Peyer's patch (tissue), 4 donors: ENCODE data around the gene SRGAP2C. TPM values are rescaled to one million over a fixed set of nuclear protein-coding genes. Genes with fewer than 3 reads are reported as not detected.
"Not testable (repeated sequence)": the region's sequence is repeated elsewhere in the genome, so short reads cannot be mapped to it uniquely, and the experiment has no call there.

ENCODE experiments used
- DNase-seq, 3 donors: peaks; one replicate each; pipeline ENCODE4 v3.0.0-alpha.2; 2017 to 2019
- H3K27ac ChIP-seq, 4 donors: fragments of 200-600 bp; sonication (generic); one replicate each; pipeline ENCODE4 v1.5.1; 2016 to 2019
- H3K27me3 ChIP-seq, 2 donors: fragments of 200-600 bp; sonication (generic); one replicate each; pipeline ENCODE4 v1.5.1; 2019
- H3K36me3 ChIP-seq, 3 donors: fragments of 200-600 bp; sonication (generic); one replicate each; pipeline ENCODE4 v1.5.1; 2016 to 2019
- H3K4me1 ChIP-seq, 4 donors: fragments of 200-600 bp; sonication (generic); one replicate each; pipeline ENCODE4 v1.5.1; 2016 to 2019
- H3K4me3 ChIP-seq, 4 donors: fragments of 200-600 bp; sonication (generic); 1 replicate in 3 of 4; 2 replicates in 1 of 4; pipeline ENCODE4 v1.5.1; 2016 to 2019; ENCODE audit warnings: mild to moderate bottlenecking in 1 of 4
- H3K9me3 ChIP-seq, 4 donors: fragments of 200-600 bp; sonication (generic); one replicate each; pipeline ENCODE4 v1.5.1; 2016 to 2019; ENCODE audit warnings: mild to moderate bottlenecking in 1 of 4
- total RNA-seq, 4 donors: library from RNA; depleted of rRNA; stranded (reverse); fragments of >200 nt; gene quantifications; one replicate each; pipeline ENCODE4 v1.1.0, GENCODE V29; 2016

SRGAP2C gene
- total RNA-seq, 4 donors from 2014 or later = 5.3 to 21.5 (median 8.6) TPM

- H3K9me3 ChIP-seq, H3K27ac ChIP-seq, H3K4me3 ChIP-seq, H3K36me3 ChIP-seq, DNase-seq, H3K4me1 ChIP-seq, H3K27me3 ChIP-seq: not testable (repeated sequence)
These were observed 86.5 kb downstream of the SRGAP2C start for GRCh38 chr1:121271143-121271715.

DNA sequence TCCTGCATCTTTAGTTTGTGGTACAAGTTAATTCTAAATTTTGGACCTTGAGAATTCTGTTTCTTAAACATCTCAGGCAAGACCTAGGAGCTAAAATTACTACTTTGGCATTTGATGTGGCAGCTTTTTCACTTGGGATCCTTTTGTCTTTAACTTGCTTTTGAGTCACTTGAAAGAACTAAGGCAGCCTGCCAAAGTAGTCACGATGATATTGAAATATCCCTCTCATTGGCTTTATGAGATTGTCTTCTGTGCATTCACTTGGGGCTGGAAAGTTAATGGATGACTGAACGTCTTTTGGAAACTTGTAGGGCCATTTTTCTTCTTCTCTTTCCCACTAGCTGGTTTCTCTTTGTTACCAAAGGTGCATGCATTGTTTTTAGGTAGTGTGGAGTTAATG is 90.7 kb downstream of the SRGAP2C start:
- H3K9me3 ChIP-seq, H3K4me3 ChIP-seq, H3K4me1 ChIP-seq, H3K27ac ChIP-seq, H3K36me3 ChIP-seq, DNase-seq, H3K27me3 ChIP-seq: not testable (repeated sequence)

DNA sequence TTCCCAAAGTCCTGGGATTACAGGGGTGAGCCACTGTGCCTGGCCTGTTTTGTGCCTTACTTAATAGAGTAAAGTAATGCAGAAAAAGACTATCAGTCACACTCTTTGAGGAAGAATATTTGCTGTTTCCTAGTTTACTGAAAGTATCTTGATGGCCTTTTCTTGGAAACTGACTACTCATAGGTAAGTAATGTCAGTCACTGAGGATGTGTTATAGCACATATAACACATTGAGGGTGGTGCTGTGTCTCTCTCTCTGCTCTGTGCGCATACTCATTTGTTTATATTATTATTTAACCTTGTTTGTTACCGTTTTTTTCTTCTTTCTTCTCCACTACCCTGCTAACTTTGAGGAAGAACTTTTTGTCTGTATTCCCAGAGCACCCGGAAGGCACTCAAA is 93.4 kb downstream of the SRGAP2C start:
- not testable (repeated sequence) for H3K36me3 ChIP-seq, DNase-seq, H3K4me3 ChIP-seq, H3K9me3 ChIP-seq, H3K27ac ChIP-seq, H3K4me1 ChIP-seq, H3K27me3 ChIP-seq

DNA sequence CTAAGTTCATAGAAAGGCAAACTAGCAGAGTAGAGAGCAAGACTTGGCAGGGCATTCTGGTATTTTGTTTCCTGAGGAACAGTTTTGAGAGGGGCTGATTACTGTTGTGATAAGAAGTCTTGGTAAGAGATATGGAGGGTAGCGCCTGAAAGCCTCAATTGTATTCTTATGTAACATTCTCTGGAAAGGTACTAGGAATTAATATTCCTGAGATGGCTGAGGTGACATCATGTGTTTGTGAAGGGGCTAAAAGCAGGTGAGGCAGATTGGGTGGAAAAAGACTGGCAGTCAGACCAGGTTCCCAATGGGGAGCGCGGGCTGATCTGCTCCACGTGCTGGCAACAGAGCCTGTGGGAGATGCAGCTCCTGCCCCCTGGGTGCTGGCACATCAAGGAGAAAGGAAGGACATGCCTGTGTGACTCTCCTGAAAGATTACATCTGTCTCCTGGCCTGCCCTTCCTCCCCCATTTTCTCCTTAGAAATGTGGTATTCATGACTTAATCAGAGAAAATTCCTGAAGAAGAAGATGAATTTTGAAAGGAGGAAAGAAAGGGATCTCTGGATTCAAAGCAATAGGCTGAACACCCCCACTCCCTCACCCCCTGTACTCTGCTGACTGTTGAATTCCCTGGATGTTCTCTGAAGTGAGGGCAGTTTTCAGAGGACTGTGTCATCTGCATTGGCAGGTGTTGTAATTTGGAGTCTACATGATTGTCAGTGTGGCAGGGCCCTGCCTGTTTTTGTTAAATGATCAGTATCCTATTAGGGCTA is 94.2 kb downstream of the SRGAP2C start:
- not testable (repeated sequence) for H3K27me3 ChIP-seq, H3K4me3 ChIP-seq, H3K4me1 ChIP-seq, H3K27ac ChIP-seq, DNase-seq, H3K9me3 ChIP-seq, H3K36me3 ChIP-seq

DNA sequence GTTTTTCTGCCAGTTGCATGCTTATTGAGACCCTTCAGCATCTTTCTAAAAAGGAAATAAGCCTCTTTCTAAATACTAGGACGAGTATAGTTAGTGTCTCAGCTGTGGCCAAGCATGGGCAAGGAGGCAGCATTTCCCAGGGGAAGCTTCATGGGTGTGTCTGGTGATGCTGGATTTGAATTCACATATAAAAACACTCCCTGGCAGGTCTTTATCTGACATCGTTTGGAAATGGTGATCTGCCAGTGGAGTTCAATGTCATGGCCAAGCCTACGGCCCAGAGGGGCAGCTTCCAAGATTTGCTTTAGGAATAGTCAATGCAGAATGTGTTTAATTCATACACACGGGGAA is 94.7 kb downstream of the SRGAP2C start:
- not testable (repeated sequence) for H3K27ac ChIP-seq, H3K4me3 ChIP-seq, DNase-seq, H3K4me1 ChIP-seq, H3K27me3 ChIP-seq, H3K36me3 ChIP-seq, H3K9me3 ChIP-seq

GRCh38 chr1:121280699-121281317 is 96.0 kb downstream of the SRGAP2C start:
- not testable (repeated sequence) for H3K9me3 ChIP-seq, H3K4me3 ChIP-seq, H3K4me1 ChIP-seq, H3K27me3 ChIP-seq, H3K27ac ChIP-seq, DNase-seq, H3K36me3 ChIP-seq

GRCh38 chr1:121281480-121281879 is 96.7 kb downstream of the SRGAP2C start:
- not testable (repeated sequence) for DNase-seq, H3K27me3 ChIP-seq, H3K36me3 ChIP-seq, H3K4me1 ChIP-seq, H3K4me3 ChIP-seq, H3K27ac ChIP-seq, H3K9me3 ChIP-seq

DNA sequence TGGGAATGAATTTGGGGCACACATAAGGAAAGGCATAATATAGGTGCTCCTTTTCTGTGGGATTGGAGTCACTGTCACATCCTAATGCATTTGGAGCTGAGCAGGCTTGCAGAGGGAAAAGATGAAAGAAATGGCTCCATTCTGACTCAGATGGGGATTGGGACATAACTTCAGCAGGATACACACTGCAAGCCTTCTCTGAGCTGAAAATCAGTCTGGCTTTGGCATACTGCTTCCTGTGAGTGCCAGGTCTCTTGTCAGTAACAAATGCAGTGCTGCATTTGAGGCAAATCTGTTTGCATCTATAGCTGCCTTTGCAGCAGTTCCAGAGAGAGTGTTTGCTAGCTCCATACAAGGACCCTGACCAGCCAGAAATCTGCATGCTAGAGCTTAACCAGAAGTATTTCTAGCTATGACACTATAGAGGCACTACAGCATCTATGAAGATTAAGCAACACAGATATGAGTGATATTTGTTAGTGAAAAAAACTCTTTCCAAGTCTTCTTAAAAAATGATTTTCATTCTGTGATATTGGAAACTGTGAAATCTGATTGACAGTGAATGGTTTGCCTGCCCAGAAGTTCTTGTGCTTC is 98.9 kb downstream of the SRGAP2C start:
- H3K9me3 ChIP-seq, H3K27me3 ChIP-seq, H3K4me3 ChIP-seq, DNase-seq, H3K27ac ChIP-seq, H3K4me1 ChIP-seq, H3K36me3 ChIP-seq: not testable (repeated sequence)

- H3K36me3 ChIP-seq, H3K9me3 ChIP-seq, DNase-seq, H3K4me3 ChIP-seq, H3K4me1 ChIP-seq, H3K27me3 ChIP-seq, H3K27ac ChIP-seq: not testable (repeated sequence)
These were observed 107.8 kb downstream of the SRGAP2C start for GRCh38 chr1:121292590-121292989.

- not testable (repeated sequence) for H3K27me3 ChIP-seq, H3K4me1 ChIP-seq, DNase-seq, H3K36me3 ChIP-seq, H3K9me3 ChIP-seq, H3K4me3 ChIP-seq, H3K27ac ChIP-seq
These were observed 108.8 kb downstream of the SRGAP2C start for GRCh38 chr1:121293263-121294204.

GRCh38 chr1:121294205-121294570 is 109.4 kb downstream of the SRGAP2C start:
- H3K27ac ChIP-seq, H3K9me3 ChIP-seq, H3K4me3 ChIP-seq, H3K36me3 ChIP-seq, H3K4me1 ChIP-seq, H3K27me3 ChIP-seq, DNase-seq: not testable (repeated sequence)

DNA sequence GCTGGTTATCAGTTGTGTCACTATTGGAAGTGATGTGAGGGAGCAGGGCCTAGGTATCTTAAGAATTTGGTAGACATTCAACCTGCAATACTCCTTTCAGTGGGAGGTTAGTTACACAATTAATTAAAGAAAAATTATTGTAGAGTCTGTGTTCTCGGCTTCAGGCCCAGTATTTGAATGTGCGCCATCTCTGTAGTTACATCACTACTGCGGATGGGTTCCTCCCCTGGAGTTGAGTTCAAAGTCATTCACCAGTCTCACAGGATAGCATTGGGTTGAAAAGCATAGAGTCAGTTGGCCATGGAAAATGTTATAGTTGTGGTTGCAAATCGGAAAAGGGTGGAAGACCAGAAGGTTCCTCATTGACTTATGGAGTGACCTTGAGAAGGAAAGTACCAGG is 111.8 kb downstream of the SRGAP2C start:
- H3K9me3 ChIP-seq, H3K36me3 ChIP-seq, H3K27ac ChIP-seq, DNase-seq, H3K4me1 ChIP-seq, H3K27me3 ChIP-seq, H3K4me3 ChIP-seq: not testable (repeated sequence)

GRCh38 chr1:121298529-121298928 is 113.8 kb downstream of the SRGAP2C start:
- H3K36me3 ChIP-seq, H3K27me3 ChIP-seq, H3K27ac ChIP-seq, H3K9me3 ChIP-seq, DNase-seq, H3K4me1 ChIP-seq, H3K4me3 ChIP-seq: not testable (repeated sequence)

DNA sequence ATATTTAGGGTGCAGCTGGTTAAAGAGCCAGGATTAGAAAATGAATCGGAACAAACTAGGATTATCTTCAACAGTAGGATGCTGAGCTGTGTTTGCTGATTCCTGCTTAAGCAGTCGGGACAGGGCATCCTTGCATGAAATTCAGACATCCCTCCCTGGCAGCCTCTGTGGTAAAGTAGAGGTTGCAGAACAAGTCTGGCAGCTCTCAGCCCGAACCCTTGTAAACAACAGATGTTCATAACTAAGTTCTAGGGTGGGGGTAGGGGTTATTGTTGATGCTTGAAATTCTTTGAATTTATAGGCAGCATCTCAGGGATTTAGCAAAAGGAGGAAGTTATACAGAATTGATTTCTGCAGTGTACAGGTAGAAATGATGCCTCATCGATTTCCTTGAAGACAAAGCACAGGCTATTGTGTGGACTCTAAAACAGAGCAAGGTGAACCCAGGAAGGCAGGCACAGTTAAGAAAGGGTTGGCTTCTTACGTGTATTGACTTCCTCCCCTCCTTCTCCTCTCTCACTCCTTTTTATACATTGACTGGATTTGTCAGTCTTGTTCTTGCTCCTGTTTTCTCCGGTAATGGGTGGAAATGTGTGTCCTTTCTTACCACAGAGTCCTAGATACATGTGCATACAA is 114.9 kb downstream of the SRGAP2C start:
- H3K27ac ChIP-seq, H3K36me3 ChIP-seq, H3K27me3 ChIP-seq, H3K4me1 ChIP-seq, DNase-seq, H3K9me3 ChIP-seq, H3K4me3 ChIP-seq: not testable (repeated sequence)
